ENCODE measurements around the gene OSBPL6.

Gene OSBPL6

GRCh38 chr2:178242552-178242883, 48.2 kb downstream of the OSBPL6 start (continued):
- TF ChIP-seq POU6F1 (CRISPR knock-in tag; IDR thresholded peaks at IDR 0.05; ENCODE audit: borderline replicate concordance, low read depth) = no peak
- TF ChIP-seq CSRNP3 (CRISPR knock-in tag; IDR thresholded peaks at IDR 0.05) = no peak

- TF ChIP-seq OSR1 (CRISPR knock-in tag; IDR thresholded peaks at IDR 0.05) (no peak), GLIS3 (CRISPR knock-in tag; IDR thresholded peaks at IDR 0.05) (no peak), CSRNP3 (CRISPR knock-in tag; IDR thresholded peaks at IDR 0.05) (no peak), ARNTL (CRISPR knock-in tag; IDR thresholded peaks at IDR 0.05; ENCODE audit: borderline replicate concordance, low read depth) (no peak), TCF4 (CRISPR knock-in tag; IDR thresholded peaks at IDR 0.05; ENCODE audit: borderline replicate concordance) (no peak), ZNF565 (CRISPR knock-in tag; conservative IDR thresholded peaks at IDR 0.05; ENCODE audit: low read depth) (no peak), CSDC2 (CRISPR knock-in tag; IDR thresholded peaks at IDR 0.05) (no peak), ZC3H10 (CRISPR knock-in tag; IDR thresholded peaks at IDR 0.05) (no peak), POU6F1 (CRISPR knock-in tag; IDR thresholded peaks at IDR 0.05; ENCODE audit: borderline replicate concordance, low read depth) (no peak), TSHZ2 (CRISPR knock-in tag; IDR thresholded peaks at IDR 0.05) (no peak), RARB (CRISPR knock-in tag; IDR thresholded peaks at IDR 0.05) (no peak), SNAI2 (CRISPR knock-in tag; IDR thresholded peaks at IDR 0.05) (no peak), TOX (CRISPR knock-in tag; IDR thresholded peaks at IDR 0.05; ENCODE audit: borderline replicate concordance) (no peak), ESRRG (CRISPR knock-in tag; IDR thresholded peaks at IDR 0.05) (no peak), ZFP3 (CRISPR knock-in tag; IDR thresholded peaks at IDR 0.05) (no peak), PPARA (CRISPR knock-in tag; IDR thresholded peaks at IDR 0.05; ENCODE audit: borderline replicate concordance) (no peak), ZFP30 (CRISPR knock-in tag; IDR thresholded peaks at IDR 0.05) (no peak)
Observed at GRCh38 chr2:178243961-178244360, 49.6 kb downstream of the OSBPL6 start.

GRCh38 chr2:178244777-178245176, 50.5 kb downstream of the OSBPL6 start:
- ATAC-seq = no peak
- no peak for TF ChIP-seq ZFP30 (CRISPR knock-in tag; IDR thresholded peaks at IDR 0.05)
- TF ChIP-seq RARB (CRISPR knock-in tag; IDR thresholded peaks at IDR 0.05) = no peak
- no peak for TF ChIP-seq ZNF565 (CRISPR knock-in tag; conservative IDR thresholded peaks at IDR 0.05; ENCODE audit: low read depth)
- no peak for TF ChIP-seq TCF4 (CRISPR knock-in tag; IDR thresholded peaks at IDR 0.05; ENCODE audit: borderline replicate concordance)
- no peak for TF ChIP-seq ARNTL (CRISPR knock-in tag; IDR thresholded peaks at IDR 0.05; ENCODE audit: borderline replicate concordance, low read depth)
- TF ChIP-seq OSR1 (CRISPR knock-in tag; IDR thresholded peaks at IDR 0.05) = no peak
- TF ChIP-seq TOX (CRISPR knock-in tag; IDR thresholded peaks at IDR 0.05; ENCODE audit: borderline replicate concordance) = no peak
- no peak for TF ChIP-seq ZFP3 (CRISPR knock-in tag; IDR thresholded peaks at IDR 0.05)
- no peak for TF ChIP-seq CSRNP3 (CRISPR knock-in tag; IDR thresholded peaks at IDR 0.05)
- TF ChIP-seq ISL1 (CRISPR knock-in tag; IDR thresholded peaks at IDR 0.05) = no peak
- no peak for TF ChIP-seq TSHZ2 (CRISPR knock-in tag; IDR thresholded peaks at IDR 0.05)
- TF ChIP-seq CSDC2 (CRISPR knock-in tag; IDR thresholded peaks at IDR 0.05) = no peak
- no peak for TF ChIP-seq ZNF70 (CRISPR knock-in tag; IDR thresholded peaks at IDR 0.05)
- no peak for TF ChIP-seq ESRRG (CRISPR knock-in tag; IDR thresholded peaks at IDR 0.05)
- TF ChIP-seq PATZ1 (CRISPR knock-in tag; IDR thresholded peaks at IDR 0.05; ENCODE audit: borderline replicate concordance) = no peak
- TF ChIP-seq PPARA (CRISPR knock-in tag; IDR thresholded peaks at IDR 0.05; ENCODE audit: borderline replicate concordance) = no peak
- no peak for TF ChIP-seq ZNF8 (CRISPR knock-in tag; IDR thresholded peaks at IDR 0.05)

More at GRCh38 chr2:178243961-178244360, 49.6 kb downstream of the OSBPL6 start:
- ATAC-seq = no peak
